Measurements from ENCODE around the gene C4orf50. TPM values are rescaled to one million over a fixed set of nuclear protein-coding genes. Genes with fewer than 3 reads are reported as not detected.

C4orf50 gene
- total RNA-seq, 1 experiment from 2014 or later = 0.17 TPM

GRCh38 chr4:5912614-5913019, 105.6 kb downstream of the C4orf50 start:
- no peak overlapping the region for H2BK5ac ChIP-seq (ENCODE audit: insufficient read length, low read length)
- H3K79me1 ChIP-seq (ENCODE audit: insufficient read depth, low read depth, low read length, poor library complexity, severe bottlenecking) = no peaks in the 10 kb centered on the region
- H3K4me3 Mint-ChIP-seq = peak overlapping the region in 1 of 2 experiments; percentile 8; a peak in 1 of 5 replicates
- no peak; the same call in 2 of the 3 replicates for TF ChIP-seq CTCF (conservative IDR thresholded peaks at IDR 0.05)
- H3K9me3 Mint-ChIP-seq = peaks cover 6 to 7% of the 10 kb centered on the region in 2 experiments
- H3K4me1 Mint-ChIP-seq = peaks cover 28 to 40% of the 10 kb centered on the region in 2 experiments
- no peak overlapping the region for H2AK5ac ChIP-seq (ENCODE audit: insufficient read length, low read length)
- H3K14ac ChIP-seq (ENCODE audit: insufficient read depth, low read length) = no peak overlapping the region
- H2BK15ac ChIP-seq (ENCODE audit: low read depth, low read length) = no peak overlapping the region
- H3K9me3 ChIP-seq (ENCODE audit: control insufficient read depth, low read depth, low read length) = no peaks in the 10 kb centered on the region
- H4K91ac ChIP-seq (ENCODE audit: insufficient read length, low read depth, low read length) = no peak overlapping the region
- H3K23me2 ChIP-seq (ENCODE audit: insufficient read length, low read depth, low read length, poor library complexity, severe bottlenecking) = no peaks in the 10 kb centered on the region
- no peak overlapping the region for H3K4ac ChIP-seq (ENCODE audit: low read depth, low read length)
- WGBS (ENCODE audit: extremely low coverage, insufficient read length, low lambda C conversion rate) = no CpG with 5 or more reads among the region's 1 CpG
- H3T11ph ChIP-seq (ENCODE audit: low read length) = no peak overlapping the region
- H2BK12ac ChIP-seq (ENCODE audit: insufficient read length, low read depth, low read length) = no peak overlapping the region
- no peaks in the 10 kb centered on the region for H4K20me1 ChIP-seq (ENCODE audit: control insufficient read depth, insufficient read depth, insufficient read length)
- H3K4me2 ChIP-seq (ENCODE audit: insufficient read depth, insufficient read length, low read length) = no peak overlapping the region
- no peak overlapping the region for H4K5ac ChIP-seq (ENCODE audit: insufficient read length, low read depth, low read length)
- H3K9ac ChIP-seq (ENCODE audit: extremely low read depth, insufficient read length, low read length) = no peak overlapping the region
- peak overlapping the region; percentile 9 to 35 (median 14); a peak in 5 of 7 replicates for H3K27ac Mint-ChIP-seq
- H3K27me3 ChIP-seq (ENCODE audit: insufficient read depth, low read length) = no peaks in the 10 kb centered on the region; the same call in 1 of the 2 replicates
- H3K4me1 ChIP-seq (ENCODE audit: insufficient read depth, low read length) = peaks cover 12% of the 10 kb centered on the region; the same call in 1 of the 2 replicates
- H3K36me3 Mint-ChIP-seq (ENCODE audit: insufficient read depth in 1 of 3, low read depth in 3 of 3) = peaks cover 2 to 8% (median 2%) of the 10 kb centered on the region in 3 experiments; a peak in 5 of 7 replicates
- H2BK20ac ChIP-seq (ENCODE audit: low read depth, low read length, poor library complexity, severe bottlenecking) = no peak overlapping the region
- H3K56ac ChIP-seq (ENCODE audit: insufficient read length, low read depth, low read length) = no peak overlapping the region
- H3K18ac ChIP-seq (ENCODE audit: insufficient read length, low read depth, low read length) = no peak overlapping the region
- DNase-seq = peak; percentile 57
- no peak overlapping the region for H4K8ac ChIP-seq (replicated peaks; ENCODE audit: insufficient read length, low read depth, low read length)
- H3K27me3 Mint-ChIP-seq (ENCODE audit: low read depth) = peaks cover 56% of the 10 kb centered on the region
- H2BK120ac ChIP-seq (ENCODE audit: low read depth, low read length, poor library complexity, severe bottlenecking) = no peak overlapping the region
- no peak overlapping the region for H2AFZ ChIP-seq (ENCODE audit: low read length)
- no peak overlapping the region for H3K23ac ChIP-seq (ENCODE audit: insufficient read length, low read depth, low read length)
- H3K79me2 ChIP-seq (ENCODE audit: insufficient read depth, low read length) = no peaks in the 10 kb centered on the region
- no peak overlapping the region for H3K27ac ChIP-seq (ENCODE audit: insufficient read length, low read depth, low read length)

Measured in H9 (cell line).